ENCODE results near the gene WWOX. TPM values are rescaled to one million over a fixed set of nuclear protein-coding genes. Genes with fewer than 3 reads are reported as not detected.
A peak's percentile ranks its signal among the peaks of the same experiment; 100 is the strongest.

WWOX gene
- total and polyA plus RNA-seq, 4 experiments from 2014 or later, result 10.4 to 23.1 (median 17.5) TPM

- no peak overlapping the region for H3K4me3 Mint-ChIP-seq
- H3K27me3 Mint-ChIP-seq, result no peaks in the 10 kb centered on the region
- intact Hi-C loops (cut with micrococcal nuclease), result no loop called here
- Histone ChIP-seq H3K27me3 (ENCODE audit: insufficient read depth, low read length) (no peaks in the 10 kb centered on the region), H3K4me1 (ENCODE audit: insufficient read depth, low read length) (no peaks in the 10 kb centered on the region), H3K9me3 (ENCODE audit: control insufficient read depth in 1 of 2, low read length in 2 of 2) (no peaks in the 10 kb centered on the region), H3K36me3 (ENCODE audit: insufficient read depth, low read length) (no peaks in the 10 kb centered on the region), H3K4me3 (ENCODE audit: low read length in 2 of 2) (no peak overlapping the region), H3K27ac (ENCODE audit: low read depth, low read length) (no peak overlapping the region)
- H3K9me3 Mint-ChIP-seq, result no peaks in the 10 kb centered on the region
- peaks cover 0 to 3% (median 0%) of the 10 kb centered on the region in 4 donors for H3K4me1 Mint-ChIP-seq
- H3K27ac Mint-ChIP-seq, result no peak overlapping the region
- POLR2A ChIA-PET (ENCODE audit: partially characterized antibody), result no interaction called here
- H3K36me3 Mint-ChIP-seq, result peaks cover 0 to 4% of the 10 kb centered on the region in 2 donors
- CTCF ChIA-PET (ENCODE audit: partially characterized antibody), result interaction anchor here (1.1 to 1.2 kb wide), 2 partner anchors 13 to 321 kb away, joined by 3 read pairs; no protein-coding TSS in a partner anchor
- DNase-seq, result no peak
Measured at GRCh38 chr16:78450255-78450654, 350.8 kb downstream of the WWOX start.

GRCh38 chr16:78452025-78452555 lies 352.6 kb downstream of the WWOX start:
- no peak overlapping the region for H3K4me3 Mint-ChIP-seq

GRCh38 chr16:78455861-78456260 lies 356.4 kb downstream of the WWOX start:
- H3K27ac Mint-ChIP-seq, result peak overlapping the region in 1 of 7 donors; percentile 57
- no peak overlapping the region for H3K4me3 Mint-ChIP-seq
- H3K9me3 Mint-ChIP-seq, result no peaks in the 10 kb centered on the region
- Histone ChIP-seq H3K27me3 (ENCODE audit: insufficient read depth, low read length) (no peaks in the 10 kb centered on the region), H3K9me3 (ENCODE audit: control insufficient read depth in 1 of 2, low read length in 2 of 2) (no peaks in the 10 kb centered on the region), H3K4me3 (ENCODE audit: low read length in 2 of 2) (no peak overlapping the region), H3K4me1 (ENCODE audit: insufficient read depth, low read length) (no peaks in the 10 kb centered on the region), H3K27ac (ENCODE audit: low read depth, low read length) (no peak overlapping the region), H3K36me3 (ENCODE audit: insufficient read depth, low read length) (no peaks in the 10 kb centered on the region)
- H3K36me3 Mint-ChIP-seq, result peaks cover 0 to 4% of the 10 kb centered on the region in 2 donors
- intact Hi-C loops (cut with micrococcal nuclease), result no loop called here
- POLR2A ChIA-PET (ENCODE audit: partially characterized antibody), result no interaction called here
- no peaks in the 10 kb centered on the region for H3K27me3 Mint-ChIP-seq
- CTCF ChIA-PET (ENCODE audit: partially characterized antibody), result no interaction called here
- DNase-seq, result no peak
- no peaks in the 10 kb centered on the region for H3K4me1 Mint-ChIP-seq

More at GRCh38 chr16:78452025-78452555, 352.6 kb downstream of the WWOX start:
- H3K36me3 Mint-ChIP-seq, result peaks cover 0 to 4% of the 10 kb centered on the region in 2 donors
- Histone ChIP-seq H3K4me3 (ENCODE audit: low read length in 2 of 2) (no peak overlapping the region), H3K27me3 (ENCODE audit: insufficient read depth, low read length) (no peaks in the 10 kb centered on the region), H3K27ac (ENCODE audit: low read depth, low read length) (no peak overlapping the region), H3K36me3 (ENCODE audit: insufficient read depth, low read length) (no peaks in the 10 kb centered on the region), H3K9me3 (ENCODE audit: control insufficient read depth in 1 of 2, low read length in 2 of 2) (no peaks in the 10 kb centered on the region), H3K4me1 (ENCODE audit: insufficient read depth, low read length) (no peaks in the 10 kb centered on the region)
- H3K9me3 Mint-ChIP-seq, result no peaks in the 10 kb centered on the region
- no peaks in the 10 kb centered on the region for H3K27me3 Mint-ChIP-seq
- H3K27ac Mint-ChIP-seq, result no peak overlapping the region
- no peak for DNase-seq
- intact Hi-C loops (cut with micrococcal nuclease), result no loop called here
- POLR2A ChIA-PET (ENCODE audit: partially characterized antibody), result no interaction called here
- peaks cover 0 to 3% (median 0%) of the 10 kb centered on the region in 4 donors for H3K4me1 Mint-ChIP-seq
- CTCF ChIA-PET (ENCODE audit: partially characterized antibody), result interaction anchor here (1.2 kb wide), 1 partner anchor 20 kb away, joined by 3 read pairs; no protein-coding TSS in a partner anchor

GRCh38 chr16:78458588-78458987 lies 359.1 kb downstream of the WWOX start:
- Mint-ChIP-seq H3K36me3 (peaks cover 0 to 7% of the 10 kb centered on the region in 2 donors), H3K9me3 (no peaks in the 10 kb centered on the region), H3K27me3 (no peaks in the 10 kb centered on the region), H3K4me3 (no peak overlapping the region), H3K27ac (no peak overlapping the region), H3K4me1 (no peaks in the 10 kb centered on the region)
- no peaks in the 10 kb centered on the region for H3K27me3 ChIP-seq (ENCODE audit: insufficient read depth, low read length)
- no peak overlapping the region for H3K4me3 ChIP-seq (ENCODE audit: low read length in 2 of 2)
- H3K27ac ChIP-seq (ENCODE audit: low read depth, low read length), result no peak overlapping the region
- ChIA-PET CTCF (ENCODE audit: partially characterized antibody) (no interaction called here), POLR2A (ENCODE audit: partially characterized antibody) (no interaction called here)
- DNase-seq, result no peak
- no peaks in the 10 kb centered on the region for H3K4me1 ChIP-seq (ENCODE audit: insufficient read depth, low read length)
- H3K9me3 ChIP-seq (ENCODE audit: control insufficient read depth in 1 of 2, low read length in 2 of 2), result no peaks in the 10 kb centered on the region
- H3K36me3 ChIP-seq (ENCODE audit: insufficient read depth, low read length), result no peaks in the 10 kb centered on the region
- intact Hi-C loops (cut with micrococcal nuclease), result no loop called here

GRCh38 chr16:78460428-78460827 lies 361.0 kb downstream of the WWOX start:
- intact Hi-C loops (cut with micrococcal nuclease), result no loop called here
- Histone ChIP-seq H3K9me3 (ENCODE audit: control insufficient read depth in 1 of 2, low read length in 2 of 2) (no peaks in the 10 kb centered on the region), H3K27me3 (ENCODE audit: insufficient read depth, low read length) (no peaks in the 10 kb centered on the region), H3K4me3 (ENCODE audit: low read length in 2 of 2) (no peak overlapping the region), H3K36me3 (ENCODE audit: insufficient read depth, low read length) (no peaks in the 10 kb centered on the region), H3K27ac (ENCODE audit: low read depth, low read length) (no peak overlapping the region), H3K4me1 (ENCODE audit: insufficient read depth, low read length) (no peaks in the 10 kb centered on the region)
- POLR2A ChIA-PET (ENCODE audit: partially characterized antibody), result no interaction called here
- DNase-seq, result no peak
- CTCF ChIA-PET (ENCODE audit: partially characterized antibody), result no interaction called here
- H3K4me1 Mint-ChIP-seq, result no peaks in the 10 kb centered on the region
- H3K36me3 Mint-ChIP-seq, result peaks cover 0 to 3% of the 10 kb centered on the region in 2 donors
- no peak overlapping the region for H3K4me3 Mint-ChIP-seq
- H3K9me3 Mint-ChIP-seq, result peaks cover 0 to 4% (median 0%) of the 10 kb centered on the region in 8 donors
- H3K27ac Mint-ChIP-seq, result no peak overlapping the region
- H3K27me3 Mint-ChIP-seq, result no peaks in the 10 kb centered on the region

GRCh38 chr16:78461087-78461486 lies 361.6 kb downstream of the WWOX start:
- H3K27me3 Mint-ChIP-seq, result no peaks in the 10 kb centered on the region
- H3K27ac ChIP-seq (ENCODE audit: low read depth, low read length), result no peak overlapping the region
- ChIA-PET CTCF (ENCODE audit: partially characterized antibody) (no interaction called here), POLR2A (ENCODE audit: partially characterized antibody) (no interaction called here)
- H3K4me3 Mint-ChIP-seq, result no peak overlapping the region
- H3K36me3 ChIP-seq (ENCODE audit: insufficient read depth, low read length), result no peaks in the 10 kb centered on the region
- no peak overlapping the region for H3K27ac Mint-ChIP-seq
- H3K4me3 ChIP-seq (ENCODE audit: low read length in 2 of 2), result no peak overlapping the region
- peaks cover 0 to 4% (median 0%) of the 10 kb centered on the region in 8 donors for H3K9me3 Mint-ChIP-seq
- intact Hi-C loops (cut with micrococcal nuclease), result no loop called here
- H3K36me3 Mint-ChIP-seq, result peaks cover 0 to 3% of the 10 kb centered on the region in 2 donors
- H3K4me1 Mint-ChIP-seq, result no peaks in the 10 kb centered on the region
- no peaks in the 10 kb centered on the region for H3K9me3 ChIP-seq (ENCODE audit: control insufficient read depth in 1 of 2, low read length in 2 of 2)
- H3K4me1 ChIP-seq (ENCODE audit: insufficient read depth, low read length), result no peaks in the 10 kb centered on the region
- DNase-seq, result no peak
- no peaks in the 10 kb centered on the region for H3K27me3 ChIP-seq (ENCODE audit: insufficient read depth, low read length)

GRCh38 chr16:78461496-78462287 lies 362.2 kb downstream of the WWOX start:
- H3K9me3 ChIP-seq (ENCODE audit: control insufficient read depth in 1 of 2, low read length in 2 of 2), result no peaks in the 10 kb centered on the region
- H3K4me3 ChIP-seq (ENCODE audit: low read length in 2 of 2), result no peak overlapping the region
- H3K4me1 ChIP-seq (ENCODE audit: insufficient read depth, low read length), result no peaks in the 10 kb centered on the region
- no peaks in the 10 kb centered on the region for H3K4me1 Mint-ChIP-seq
- no peak overlapping the region for H3K27ac Mint-ChIP-seq
- no peaks in the 10 kb centered on the region for H3K27me3 Mint-ChIP-seq
- H3K27ac ChIP-seq (ENCODE audit: low read depth, low read length), result no peak overlapping the region
- H3K36me3 Mint-ChIP-seq, result peaks cover 0 to 3% of the 10 kb centered on the region in 2 donors
- peaks cover 0 to 4% (median 0%) of the 10 kb centered on the region in 8 donors for H3K9me3 Mint-ChIP-seq
- CTCF ChIA-PET (ENCODE audit: partially characterized antibody), result no interaction called here
- H3K36me3 ChIP-seq (ENCODE audit: insufficient read depth, low read length), result no peaks in the 10 kb centered on the region
- DNase-seq, result no peak
- H3K4me3 Mint-ChIP-seq, result no peak overlapping the region
- intact Hi-C loops (cut with micrococcal nuclease), result no loop called here
- H3K27me3 ChIP-seq (ENCODE audit: insufficient read depth, low read length), result no peaks in the 10 kb centered on the region
- POLR2A ChIA-PET (ENCODE audit: partially characterized antibody), result no interaction called here
